Mesothelial cell of epicardium (in vitro differentiated cells): ENCODE data around the gene ZBTB42. TPM values are rescaled to one million over a fixed set of nuclear protein-coding genes. Genes with fewer than 3 reads are reported as not detected.

ENCODE experiments used
- DNase-seq, 2 experiments: peaks; one replicate each; pipeline ENCODE4 v3.0.0; 2021; ENCODE audit warnings: low spot score in 2 of 2; ENCODE audit not compliant: unreplicated experiment in 2 of 2
- H3K27ac Mint-ChIP-seq: 2 replicates; pipeline ENCODE4 v1.8.0; 2021; ENCODE audit warnings: mixed read lengths
- H3K27me3 Mint-ChIP-seq: 2 replicates; pipeline ENCODE4 v1.8.0; 2021; ENCODE audit warnings: low read depth, mixed read lengths
- H3K36me3 Mint-ChIP-seq: 2 replicates; pipeline ENCODE4 v1.8.0; 2021; ENCODE audit warnings: mixed read lengths
- H3K4me1 Mint-ChIP-seq: 2 replicates; pipeline ENCODE4 v1.8.0; 2021; ENCODE audit warnings: mixed read lengths
- H3K4me3 Mint-ChIP-seq: 2 replicates; pipeline ENCODE4 v1.8.0; 2021; ENCODE audit warnings: mild to moderate bottlenecking, moderate library complexity, mixed read lengths
- H3K9me3 Mint-ChIP-seq: 2 replicates; pipeline ENCODE4 v1.8.0; 2021; ENCODE audit warnings: mixed read lengths
- CTCF ChIP-seq: fragments of 200-600 bp; sonication (generic); IDR thresholded peaks from one replicate; pipeline ENCODE4 v1.5.0; 2021; ENCODE audit warnings: antibody characterized with exemption; ENCODE audit not compliant: unreplicated experiment
- total RNA-seq: library from RNA; stranded (reverse); gene quantifications from 3 replicates; pipeline ENCODE4 v1.2.1, GENCODE V29; 2021

Gene ZBTB42
- total RNA-seq, 1 donor from 2014 or later = 6.2 TPM

GRCh38 chr14:104768437-104769323 lies 32.2 kb upstream of the ZBTB42 start:
- Mint-ChIP-seq H3K9me3 (peaks cover 12% of the 10 kb centered on the region), H3K27ac (peak overlapping the region; percentile 25), H3K36me3 (peaks cover 37% of the 10 kb centered on the region), H3K27me3 (no peaks in the 10 kb centered on the region), H3K4me3 (no peak overlapping the region), H3K4me1 (peaks cover 19% of the 10 kb centered on the region)
- peak; percentile 80 to 97 for DNase-seq
- peak; percentile 97 for TF ChIP-seq CTCF

DNA sequence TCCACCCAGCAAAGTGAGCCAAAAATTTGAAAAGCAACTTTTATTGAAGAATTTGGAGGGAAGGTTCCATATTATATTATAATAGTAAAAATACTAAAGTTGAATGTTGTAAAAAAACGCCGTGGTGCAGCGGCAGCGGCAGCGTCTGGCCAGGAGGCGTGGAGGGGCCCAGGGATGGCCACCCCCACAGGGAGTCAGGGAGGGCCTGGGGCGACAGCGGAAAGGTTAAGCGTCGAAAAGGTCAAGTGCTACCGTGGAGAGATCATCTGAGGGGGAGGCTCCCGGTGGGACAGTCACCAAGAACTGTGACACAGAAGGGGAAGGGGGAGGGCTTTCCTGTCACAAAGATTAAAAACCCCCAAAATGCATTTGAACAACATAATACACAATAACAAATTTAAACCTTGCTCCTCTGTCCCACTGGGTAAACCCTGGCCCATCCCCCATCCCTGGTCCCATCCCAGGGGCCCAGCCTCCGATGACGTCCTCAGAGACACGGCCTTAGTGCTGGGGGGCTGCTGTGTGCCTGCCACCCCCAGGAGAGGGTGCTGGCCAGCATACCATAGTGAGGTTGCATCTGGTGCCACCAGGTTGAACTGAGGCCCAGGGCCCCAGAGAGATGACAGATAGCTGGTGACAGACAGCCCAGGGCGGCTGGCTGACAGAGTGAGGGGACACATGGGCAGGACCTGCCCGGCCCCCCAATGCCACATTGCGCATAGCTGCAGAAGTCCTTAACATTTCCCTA lies 31.4 kb upstream of the ZBTB42 start:
- DNase-seq = no peak
- TF ChIP-seq CTCF = no peak
- Mint-ChIP-seq H3K27ac (peak overlapping the region; percentile 56), H3K4me1 (peaks cover 19% of the 10 kb centered on the region), H3K4me3 (no peak overlapping the region), H3K27me3 (no peaks in the 10 kb centered on the region), H3K9me3 (peaks cover 12% of the 10 kb centered on the region), H3K36me3 (peaks cover 37% of the 10 kb centered on the region)

GRCh38 chr14:104770072-104770579 lies 30.8 kb upstream of the ZBTB42 start:
- H3K9me3 Mint-ChIP-seq = peaks cover 11% of the 10 kb centered on the region
- H3K27ac Mint-ChIP-seq = peak overlapping the region; percentile 21
- no peak for TF ChIP-seq CTCF
- no peaks in the 10 kb centered on the region for H3K27me3 Mint-ChIP-seq
- peaks cover 37% of the 10 kb centered on the region for H3K36me3 Mint-ChIP-seq
- no peak for DNase-seq
- no peak overlapping the region for H3K4me3 Mint-ChIP-seq
- H3K4me1 Mint-ChIP-seq = peaks cover 19% of the 10 kb centered on the region

DNA sequence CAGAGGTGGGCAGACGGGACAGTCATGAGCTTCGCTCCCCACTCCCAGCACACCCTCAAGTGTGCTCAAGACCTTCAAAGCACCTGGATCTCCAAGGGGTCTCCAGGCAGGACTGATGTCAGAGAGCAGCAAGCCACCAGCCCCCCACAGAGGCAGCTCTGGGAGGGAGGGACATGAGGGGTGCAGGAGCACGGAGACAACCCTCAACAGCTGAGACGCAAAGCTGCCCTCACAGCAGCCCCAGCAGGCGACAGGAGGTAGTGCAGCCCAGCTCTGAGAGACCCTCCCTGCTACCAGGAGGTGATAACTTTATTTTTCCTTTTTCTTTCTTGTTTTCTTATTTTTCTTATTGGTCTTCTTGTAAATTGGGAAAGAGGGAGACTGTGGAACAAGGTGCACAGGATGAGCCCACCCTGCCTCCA lies 30.0 kb upstream of the ZBTB42 start:
- Mint-ChIP-seq H3K4me1 (peaks cover 19% of the 10 kb centered on the region), H3K4me3 (no peak overlapping the region), H3K27me3 (no peaks in the 10 kb centered on the region), H3K9me3 (peaks cover 4% of the 10 kb centered on the region), H3K36me3 (peaks cover 30% of the 10 kb centered on the region), H3K27ac (no peak overlapping the region)
- DNase-seq = no peak
- TF ChIP-seq CTCF = peak; percentile 47

DNA sequence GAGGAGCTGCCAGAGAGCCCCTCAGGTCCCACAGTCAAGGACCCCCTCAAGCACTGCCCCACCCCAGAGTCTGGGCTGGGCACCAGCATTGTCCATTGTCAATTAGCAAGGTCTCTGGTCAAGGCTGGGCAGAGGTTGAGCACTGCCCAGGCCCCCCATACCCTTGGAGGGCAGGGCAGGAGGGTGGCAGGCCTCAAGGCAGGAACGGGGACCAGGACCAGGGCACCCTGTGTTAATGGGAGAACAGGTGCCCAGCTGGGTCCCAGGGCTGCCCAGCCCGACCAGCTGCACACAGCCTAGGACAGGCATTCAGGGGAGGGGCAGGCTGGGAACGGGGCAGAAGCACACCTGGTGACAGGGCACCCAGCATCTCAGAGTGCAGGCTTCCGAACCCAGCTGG lies 29.5 kb upstream of the ZBTB42 start:
- Mint-ChIP-seq H3K4me3 (no peak overlapping the region), H3K4me1 (peaks cover 19% of the 10 kb centered on the region), H3K27ac (no peak overlapping the region), H3K27me3 (no peaks in the 10 kb centered on the region), H3K36me3 (peaks cover 28% of the 10 kb centered on the region), H3K9me3 (no peaks in the 10 kb centered on the region)
- no peak for DNase-seq
- no peak for TF ChIP-seq CTCF
